Measurements from ENCODE around the gene PRLH.
A peak's percentile ranks its signal among the peaks of the same experiment; 100 is the strongest.

Gene PRLH

DNA sequence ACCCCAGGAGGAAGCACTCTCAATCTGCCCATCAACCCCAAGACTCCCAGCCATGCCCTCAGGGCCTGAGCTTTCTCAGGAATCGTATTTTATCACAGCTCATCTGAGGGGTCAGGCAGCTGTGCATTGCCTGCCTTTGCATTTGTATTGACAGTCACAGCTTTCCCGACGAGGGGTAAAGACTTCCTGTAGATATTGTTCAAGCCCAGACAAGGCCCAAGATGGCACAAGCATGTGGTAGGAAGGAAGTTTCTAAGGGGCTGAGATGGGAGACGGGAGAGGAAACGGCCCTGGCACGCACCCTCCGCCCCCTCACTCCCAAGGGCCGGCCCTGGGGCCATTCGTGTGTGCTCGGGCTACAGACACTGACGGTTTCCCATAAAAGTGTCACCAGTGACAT lies 34.2 kb upstream of the PRLH start:
- peak; percentile 58 for DNase-seq (ENCODE audit: low read depth)
- H3K4me3 ChIP-seq (ENCODE audit: low read depth, low read length), result no peak overlapping the region
- TF ChIP-seq MYC (IDR thresholded peaks at IDR 0.05; ENCODE audit: low read depth, low read length), result no peak
- TF ChIP-seq, protein P1, sequence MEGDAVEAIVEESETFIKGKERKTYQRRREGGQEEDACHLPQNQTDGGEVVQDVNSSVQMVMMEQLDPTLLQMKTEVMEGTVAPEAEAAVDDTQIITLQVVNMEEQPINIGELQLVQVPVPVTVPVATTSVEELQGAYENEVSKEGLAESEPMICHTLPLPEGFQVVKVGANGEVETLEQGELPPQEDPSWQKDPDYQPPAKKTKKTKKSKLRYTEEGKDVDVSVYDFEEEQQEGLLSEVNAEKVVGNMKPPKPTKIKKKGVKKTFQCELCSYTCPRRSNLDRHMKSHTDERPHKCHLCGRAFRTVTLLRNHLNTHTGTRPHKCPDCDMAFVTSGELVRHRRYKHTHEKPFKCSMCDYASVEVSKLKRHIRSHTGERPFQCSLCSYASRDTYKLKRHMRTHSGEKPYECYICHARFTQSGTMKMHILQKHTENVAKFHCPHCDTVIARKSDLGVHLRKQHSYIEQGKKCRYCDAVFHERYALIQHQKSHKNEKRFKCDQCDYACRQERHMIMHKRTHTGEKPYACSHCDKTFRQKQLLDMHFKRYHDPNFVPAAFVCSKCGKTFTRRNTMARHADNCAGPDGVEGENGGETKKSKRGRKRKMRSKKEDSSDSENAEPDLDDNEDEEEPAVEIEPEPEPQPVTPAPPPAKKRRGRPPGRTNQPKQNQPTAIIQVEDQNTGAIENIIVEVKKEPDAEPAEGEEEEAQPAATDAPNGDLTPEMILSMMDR (IDR thresholded peaks at IDR 0.05; ENCODE audit: low read depth, low read length), result no peak
- no peak for TF ChIP-seq POLR2A (IDR thresholded peaks at IDR 0.05; ENCODE audit: extremely low read depth, insufficient read length)
- TF ChIP-seq, protein P2, sequence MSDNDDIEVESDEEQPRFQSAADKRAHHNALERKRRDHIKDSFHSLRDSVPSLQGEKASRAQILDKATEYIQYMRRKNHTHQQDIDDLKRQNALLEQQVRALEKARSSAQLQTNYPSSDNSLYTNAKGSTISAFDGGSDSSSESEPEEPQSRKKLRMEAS (IDR thresholded peaks at IDR 0.05; ENCODE audit: low read depth, low read length), result no peak

DNA sequence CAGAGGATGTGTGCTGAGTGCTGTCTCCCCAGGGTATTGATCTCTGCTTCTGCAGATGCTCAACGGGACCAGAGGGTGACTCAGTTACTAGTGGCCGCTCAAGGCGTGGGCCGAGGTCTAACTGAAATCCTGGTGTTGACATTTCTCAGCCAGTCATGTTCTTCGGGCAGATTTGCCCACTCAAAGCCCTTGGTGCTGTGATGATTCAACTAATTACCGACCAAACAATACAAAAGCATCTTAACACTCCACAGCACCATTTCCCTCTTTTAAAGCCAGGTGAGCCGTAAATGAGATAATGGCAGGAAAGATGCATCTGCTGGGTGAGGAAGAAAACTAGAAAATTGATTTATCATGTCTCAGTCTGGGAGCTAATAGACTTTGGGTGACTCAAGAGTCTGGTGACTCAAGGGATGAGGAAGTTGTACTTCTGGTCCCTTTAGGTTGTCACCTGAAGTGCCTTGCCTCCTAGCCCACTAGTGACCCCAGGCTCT lies 32.7 kb upstream of the PRLH start:
- DNase-seq (ENCODE audit: low read depth), result peak; percentile 90
- TF ChIP-seq, protein P2 (IDR thresholded peaks at IDR 0.05; ENCODE audit: low read depth, low read length), result no peak
- TF ChIP-seq MYC (IDR thresholded peaks at IDR 0.05; ENCODE audit: low read depth, low read length), result no peak
- no peak for TF ChIP-seq POLR2A (IDR thresholded peaks at IDR 0.05; ENCODE audit: extremely low read depth, insufficient read length)
- TF ChIP-seq, protein P1 (IDR thresholded peaks at IDR 0.05; ENCODE audit: low read depth, low read length), result no peak
- H3K4me3 ChIP-seq (ENCODE audit: low read depth, low read length), result no peak overlapping the region

DNA sequence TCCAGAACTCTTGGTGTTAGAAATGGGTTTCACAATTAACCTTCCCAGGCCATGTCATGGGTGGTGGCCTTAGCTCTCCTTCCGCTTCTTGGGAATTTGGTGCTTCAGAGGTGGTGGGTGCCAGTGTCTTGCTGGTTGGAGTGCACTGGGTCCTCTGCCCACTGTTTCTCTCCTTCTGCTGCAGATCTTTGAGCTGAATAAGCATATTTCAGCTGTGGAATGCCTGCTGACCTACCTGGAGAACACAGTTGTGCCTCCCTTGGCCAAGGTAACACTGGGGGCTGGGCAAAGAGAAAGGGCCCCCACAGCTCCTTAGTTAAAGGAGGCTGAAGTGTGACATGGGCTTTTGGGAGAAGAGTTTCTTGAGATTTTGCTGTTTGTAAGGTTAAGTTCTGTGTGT lies 32.0 kb upstream of the PRLH start:
- no peak for DNase-seq (ENCODE audit: low read depth)
- TF ChIP-seq, protein P2 (IDR thresholded peaks at IDR 0.05; ENCODE audit: low read depth, low read length), result no peak
- TF ChIP-seq MYC (IDR thresholded peaks at IDR 0.05; ENCODE audit: low read depth, low read length) (no peak), POLR2A (IDR thresholded peaks at IDR 0.05; ENCODE audit: extremely low read depth, insufficient read length) (no peak)
- TF ChIP-seq, protein P1 (IDR thresholded peaks at IDR 0.05; ENCODE audit: low read depth, low read length), result no peak
- no peak overlapping the region for H3K4me3 ChIP-seq (ENCODE audit: low read depth, low read length)

DNA sequence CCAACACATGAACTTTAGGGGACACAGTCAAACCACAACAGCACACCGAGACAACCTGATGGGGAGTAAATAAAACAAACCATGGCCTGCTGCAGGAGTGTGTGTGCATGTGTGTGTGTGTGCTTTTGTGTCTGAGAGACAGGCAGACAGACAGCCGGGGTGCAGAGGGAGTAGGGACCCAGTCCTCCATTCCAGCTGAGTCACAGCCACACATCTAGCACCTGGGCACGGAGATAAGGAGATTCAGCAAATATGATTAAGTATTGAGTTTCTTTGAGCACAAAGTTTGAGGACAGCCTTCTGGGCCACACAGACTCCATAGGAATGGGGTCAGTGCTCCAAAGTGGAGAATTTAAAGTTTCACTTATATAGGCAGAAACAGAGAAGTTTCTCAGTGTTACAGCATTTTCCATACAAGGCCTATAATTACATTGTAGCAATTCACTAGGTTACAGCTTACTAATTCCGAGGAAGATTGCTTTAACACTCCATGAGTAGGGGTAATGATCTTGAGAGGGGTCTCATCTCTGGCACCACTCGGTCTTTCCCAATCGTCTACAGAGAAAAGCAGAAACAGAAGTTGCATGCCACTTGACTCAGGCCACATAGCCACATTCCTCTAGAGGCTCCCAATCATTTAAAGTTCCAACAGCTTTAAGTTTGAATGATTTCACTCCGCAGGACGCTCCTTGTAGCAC lies 30.8 kb upstream of the PRLH start:
- DNase-seq (ENCODE audit: low read depth), result peak; percentile 71
- TF ChIP-seq MYC (IDR thresholded peaks at IDR 0.05; ENCODE audit: low read depth, low read length) (no peak), POLR2A (IDR thresholded peaks at IDR 0.05; ENCODE audit: extremely low read depth, insufficient read length) (no peak)
- TF ChIP-seq, protein P1 (IDR thresholded peaks at IDR 0.05; ENCODE audit: low read depth, low read length), result no peak
- TF ChIP-seq, protein P2 (IDR thresholded peaks at IDR 0.05; ENCODE audit: low read depth, low read length), result no peak

DNA sequence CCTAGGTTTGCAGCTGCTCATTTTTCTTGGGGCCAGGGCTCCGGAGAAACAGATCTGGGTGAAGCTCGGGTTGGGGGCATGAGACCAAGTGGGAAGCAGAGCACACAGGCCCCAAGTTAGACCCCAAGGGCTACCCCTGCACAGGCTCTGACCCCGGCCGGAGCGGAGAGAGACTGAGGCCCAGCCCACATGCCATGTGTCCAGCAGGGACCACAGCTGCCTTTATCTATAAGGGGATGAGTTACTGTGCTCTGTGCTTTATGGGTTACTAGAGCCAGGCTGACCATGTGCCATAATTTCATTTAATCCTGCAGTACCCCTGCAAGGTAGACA lies 30.3 kb upstream of the PRLH start:
- DNase-seq (ENCODE audit: low read depth), result no peak
- TF ChIP-seq, protein P1 (IDR thresholded peaks at IDR 0.05; ENCODE audit: low read depth, low read length), result no peak
- no peak for TF ChIP-seq MYC (IDR thresholded peaks at IDR 0.05; ENCODE audit: low read depth, low read length)
- TF ChIP-seq, protein P2 (IDR thresholded peaks at IDR 0.05; ENCODE audit: low read depth, low read length), result no peak
- no peak for TF ChIP-seq POLR2A (IDR thresholded peaks at IDR 0.05; ENCODE audit: extremely low read depth, insufficient read length)
- no peak overlapping the region for H3K4me3 ChIP-seq (ENCODE audit: low read depth, low read length)

More for the DNA sequence above, 30.8 kb upstream of the PRLH start:
- H3K4me3 ChIP-seq (ENCODE audit: low read depth, low read length), result no peak overlapping the region

All from NB4 (cell line).